HG03460 (cell line): ENCODE measurements around the gene KRT33A.
"Not testable (repeated sequence)": the region's sequence is repeated elsewhere in the genome, so short reads cannot be mapped to it uniquely, and the experiment has no call there.

ENCODE experiments used
- ATAC-seq: cut with Tn5 transposase; IDR thresholded peaks from one replicate; pipeline ENCODE4 v1.9.1; 2021; ENCODE audit not compliant: unreplicated experiment

KRT33A gene

GRCh38 chr17:41366070-41366469 is 15.4 kb upstream of the KRT33A start:
- ATAC-seq = no peak

- no peak for ATAC-seq
Observed at GRCh38 chr17:41363881-41364280, 13.3 kb upstream of the KRT33A start.

- ATAC-seq = no peak
Observed at GRCh38 chr17:41360296-41360995, 9.8 kb upstream of the KRT33A start.

- no peak for ATAC-seq
Observed at GRCh38 chr17:41354536-41354935, 3.9 kb upstream of the KRT33A start.

GRCh38 chr17:41352597-41353366 is 2.2 kb upstream of the KRT33A start:
- ATAC-seq = no peak

- no peak for ATAC-seq
Observed at GRCh38 chr17:41351177-41351576, 549 bp upstream of the KRT33A start.

GRCh38 chr17:41347869-41348760 is 2.5 kb downstream of the KRT33A start:
- no peak for ATAC-seq

GRCh38 chr17:41346421-41346820 is 4.2 kb downstream of the KRT33A start:
- not testable (repeated sequence) for ATAC-seq

GRCh38 chr17:41345992-41346391 is 4.6 kb downstream of the KRT33A start:
- no peak for ATAC-seq

GRCh38 chr17:41343029-41343428 is 7.6 kb downstream of the KRT33A start:
- no peak for ATAC-seq

GRCh38 chr17:41340934-41341861 is 9.4 kb downstream of the KRT33A start:
- ATAC-seq = no peak

GRCh38 chr17:41340494-41340893 is 10.1 kb downstream of the KRT33A start:
- ATAC-seq = peak; percentile 41

GRCh38 chr17:41339571-41340172 is 11.0 kb downstream of the KRT33A start:
- ATAC-seq = no peak

- no peak for ATAC-seq
Observed at GRCh38 chr17:41338961-41339485, 11.6 kb downstream of the KRT33A start.

- ATAC-seq = no peak
Observed at GRCh38 chr17:41335747-41336146, 14.9 kb downstream of the KRT33A start.

GRCh38 chr17:41334385-41335305 is 16.0 kb downstream of the KRT33A start:
- no peak for ATAC-seq

- ATAC-seq = no peak
Observed at GRCh38 chr17:41333836-41334235, 16.8 kb downstream of the KRT33A start.

- no peak for ATAC-seq
Observed at GRCh38 chr17:41333098-41333497, 17.5 kb downstream of the KRT33A start.

GRCh38 chr17:41332239-41332638 is 18.4 kb downstream of the KRT33A start:
- no peak for ATAC-seq
